Stimulated activated CD8-positive, alpha-beta memory T cell treated with anti-CD3 and anti-CD28 coated beads, Interleukin-7, amount 100 ng/mL, for 1 hour (primary cell): Measurements from ENCODE around the gene ATP6V0A4.
"Not testable (repeated sequence)": the region's sequence is repeated elsewhere in the genome, so short reads cannot be mapped to it uniquely, and the experiment has no call there.

ENCODE experiments used
- DNase-seq, 2 donors: peaks; one replicate each; pipeline ENCODE4 v3.0.0-alpha.2; 2020; ENCODE audit warnings: low read depth in 2 of 2

ATP6V0A4 gene

GRCh38 chr7:138797715-138798320 lies at the start of gene ATP6V0A4, which contains the start of gene TMEM213:
TSS of gene ATP6V0A4 (minus strand) at chr7:138798196. CDS start at chr7:138771247, 26,949 bp downstream.
TSS of gene TMEM213 (plus strand) at chr7:138797994. CDS start at chr7:138798105, 111 bp downstream.
- DNase-seq = no peak

- no peak for DNase-seq
Observed at GRCh38 chr7:138845711-138846110, 47.7 kb upstream of the ATP6V0A4 start.

- no peak for DNase-seq
Observed at GRCh38 chr7:138843632-138844580, 45.9 kb upstream of the ATP6V0A4 start.

- DNase-seq = no peak
Observed at GRCh38 chr7:138842111-138842510, 44.1 kb upstream of the ATP6V0A4 start.

GRCh38 chr7:138838166-138838565 lies 40.2 kb upstream of the ATP6V0A4 start:
- DNase-seq = no peak

GRCh38 chr7:138837627-138838026 lies 39.6 kb upstream of the ATP6V0A4 start:
- no peak for DNase-seq

- DNase-seq = no peak
Observed at GRCh38 chr7:138835087-138835486, 37.1 kb upstream of the ATP6V0A4 start.

GRCh38 chr7:138834583-138834982 lies 36.6 kb upstream of the ATP6V0A4 start:
- no peak for DNase-seq

- DNase-seq = no peak
Observed at GRCh38 chr7:138833596-138833995, 35.6 kb upstream of the ATP6V0A4 start.

GRCh38 chr7:138832966-138833365 lies 35.0 kb upstream of the ATP6V0A4 start:
- no peak for DNase-seq

- DNase-seq = no peak
Observed at GRCh38 chr7:138829335-138829734, 31.3 kb upstream of the ATP6V0A4 start.

GRCh38 chr7:138828302-138828701 lies 30.3 kb upstream of the ATP6V0A4 start:
- no peak for DNase-seq

GRCh38 chr7:138825049-138825721 lies 27.2 kb upstream of the ATP6V0A4 start:
- DNase-seq = no peak

GRCh38 chr7:138822867-138823535 lies 25.0 kb upstream of the ATP6V0A4 start:
- DNase-seq = no peak

- DNase-seq = no peak
Observed at GRCh38 chr7:138821912-138822311, 23.9 kb upstream of the ATP6V0A4 start.

- no peak for DNase-seq
Observed at GRCh38 chr7:138819625-138820024, 21.6 kb upstream of the ATP6V0A4 start.

GRCh38 chr7:138816650-138817049 lies 18.7 kb upstream of the ATP6V0A4 start:
- no peak for DNase-seq

- DNase-seq = no peak
Observed at GRCh38 chr7:138814816-138815332, 16.9 kb upstream of the ATP6V0A4 start.

- DNase-seq = no peak
Observed at GRCh38 chr7:138813945-138814344, 15.9 kb upstream of the ATP6V0A4 start.

- DNase-seq = not testable (repeated sequence)
Observed at GRCh38 chr7:138811327-138811726, 13.3 kb upstream of the ATP6V0A4 start.

- DNase-seq = no peak
Observed at GRCh38 chr7:138809346-138809745, 11.3 kb upstream of the ATP6V0A4 start.
